Endodermal cell (in vitro differentiated cells): ENCODE results near the gene SBSN. TPM values are rescaled to one million over a fixed set of nuclear protein-coding genes. Genes with fewer than 3 reads are reported as not detected.

Source experiments
- DNase-seq: peaks from one replicate; pipeline ENCODE4 v3.0.0-alpha.2; 2017
- H3K27ac ChIP-seq: 2 replicates; pipeline ENCODE4 v1.5.1; 2013; ENCODE audit warnings: mild to moderate bottlenecking, low read depth, low read length, moderate library complexity
- H3K27me3 ChIP-seq: 2 replicates; pipeline ENCODE4 v1.6.1; 2013; ENCODE audit warnings: mild to moderate bottlenecking, low read length, moderate library complexity; ENCODE audit not compliant: insufficient read depth, control insufficient read depth, poor library complexity, severe bottlenecking
- H3K36me3 ChIP-seq: 2 replicates; pipeline ENCODE4 v1.7.0; 2013; ENCODE audit warnings: mild to moderate bottlenecking, low read length, moderate library complexity; ENCODE audit not compliant: control insufficient read depth, insufficient read depth
- H3K4me1 ChIP-seq: one replicate; pipeline ENCODE4 v1.7.0; 2013; ENCODE audit warnings: low read length; ENCODE audit not compliant: control insufficient read depth, insufficient read depth
- H3K4me3 ChIP-seq: 2 replicates; pipeline ENCODE4 v1.5.1; 2013; ENCODE audit warnings: mild to moderate bottlenecking, low read length, moderate library complexity
- H3K9ac ChIP-seq: 2 replicates; pipeline ENCODE4 v1.6.1; 2013; ENCODE audit warnings: mild to moderate bottlenecking, low read length, moderate library complexity; ENCODE audit not compliant: poor library complexity, severe bottlenecking; ENCODE audit errors: extremely low read depth
- H3K9me3 ChIP-seq: 2 replicates; pipeline ENCODE4 v1.6.1; 2013; ENCODE audit warnings: mild to moderate bottlenecking, low read length, moderate library complexity; ENCODE audit not compliant: control insufficient read depth
- H3K27ac Mint-ChIP-seq: 2 replicates; pipeline ENCODE4 v1.8.0; 2020; ENCODE audit warnings: mixed read lengths
- H3K27me3 Mint-ChIP-seq: 2 replicates; pipeline ENCODE4 v1.8.0; 2021; ENCODE audit warnings: mild to moderate bottlenecking, mixed read lengths; ENCODE audit not compliant: insufficient read depth
- H3K36me3 Mint-ChIP-seq: 2 replicates; pipeline ENCODE4 v1.8.0; 2020; ENCODE audit warnings: low read depth, mixed read lengths
- H3K4me1 Mint-ChIP-seq: 2 replicates; pipeline ENCODE4 v1.8.0; 2020; ENCODE audit warnings: mixed read lengths
- H3K4me3 Mint-ChIP-seq: 2 replicates; pipeline ENCODE4 v1.8.0; 2020; ENCODE audit warnings: mild to moderate bottlenecking, moderate library complexity, mixed read lengths
- H3K9me3 Mint-ChIP-seq: 2 replicates; pipeline ENCODE4 v1.8.0; 2020; ENCODE audit warnings: mild to moderate bottlenecking, mixed read lengths
- WGBS, 2 experiments: methylation state at CpG; one replicate each; pipeline versions ENCODE4 v1.1.5 to v1.1.7; 2013; ENCODE audit warnings: missing lambda C conversion rate in 2 of 2, mixed read lengths in 1 of 2; ENCODE audit not compliant: insufficient coverage in 1 of 2, insufficient read length in 1 of 2; 5-methylcytosine and 5-hydroxymethylcytosine counted together
- total RNA-seq, 2 donors: library from RNA; stranded (reverse); fragmentation: NEBNext Ultra II Directional in 1 of 2; extraction: Animal tissue kit (Norgen Biotek cat#: 25700) in 1 of 2; gene quantifications; 2 replicates in 1 of 2; 3 replicates in 1 of 2; pipeline ENCODE4 v1.2.1, GENCODE V29; 2021
- TF ChIP-seq, protein P1 (sequence below): fragments of 200-600 bp; sonication (generic); conservative IDR thresholded peaks from 2 replicates; pipeline ENCODE4 v1.5.0; 2021; ENCODE audit warnings: antibody characterized with exemption, mild to moderate bottlenecking

The SBSN gene
- total RNA-seq, 2 donors from 2014 or later = not detected

DNA sequence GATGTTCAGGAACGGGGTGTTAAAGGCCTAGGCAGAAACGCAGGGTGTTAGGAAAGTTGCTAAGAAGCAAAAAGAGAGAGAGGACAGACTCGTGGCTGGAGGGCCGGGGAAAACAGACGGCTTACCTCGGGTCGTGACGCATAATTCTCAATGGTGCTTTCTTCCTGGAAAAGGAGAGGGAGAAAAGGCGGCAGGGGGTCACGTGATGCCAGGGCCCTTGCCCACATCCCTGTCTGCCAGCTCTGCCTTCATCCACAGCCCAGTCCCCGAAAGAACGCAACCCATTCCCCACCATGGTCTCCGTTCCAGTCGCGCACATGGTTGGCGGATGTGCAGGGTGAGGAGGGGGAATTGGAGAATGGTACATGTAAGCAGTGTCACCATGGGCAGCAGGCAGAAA is 39.4 kb downstream of the SBSN start:
- Mint-ChIP-seq H3K36me3 (no peaks in the 10 kb centered on the region), H3K27me3 (peaks cover 9% of the 10 kb centered on the region), H3K4me1 (peaks cover 40% of the 10 kb centered on the region), H3K9me3 (no peaks in the 10 kb centered on the region), H3K4me3 (no peak overlapping the region), H3K27ac (no peak overlapping the region)
- no peak overlapping the region for H3K9ac ChIP-seq
- no peak overlapping the region for H3K4me3 ChIP-seq
- 88 to 100% methylated on average over 2 to 16 of the region's 16 CpGs for whole genome bisulfite sequencing, 2 experiments
- DNase-seq = no peak
- H3K27ac ChIP-seq = no peak overlapping the region
- no peaks in the 10 kb centered on the region for H3K36me3 ChIP-seq
- peaks cover 13% of the 10 kb centered on the region for H3K4me1 ChIP-seq
- TF ChIP-seq, protein P1, sequence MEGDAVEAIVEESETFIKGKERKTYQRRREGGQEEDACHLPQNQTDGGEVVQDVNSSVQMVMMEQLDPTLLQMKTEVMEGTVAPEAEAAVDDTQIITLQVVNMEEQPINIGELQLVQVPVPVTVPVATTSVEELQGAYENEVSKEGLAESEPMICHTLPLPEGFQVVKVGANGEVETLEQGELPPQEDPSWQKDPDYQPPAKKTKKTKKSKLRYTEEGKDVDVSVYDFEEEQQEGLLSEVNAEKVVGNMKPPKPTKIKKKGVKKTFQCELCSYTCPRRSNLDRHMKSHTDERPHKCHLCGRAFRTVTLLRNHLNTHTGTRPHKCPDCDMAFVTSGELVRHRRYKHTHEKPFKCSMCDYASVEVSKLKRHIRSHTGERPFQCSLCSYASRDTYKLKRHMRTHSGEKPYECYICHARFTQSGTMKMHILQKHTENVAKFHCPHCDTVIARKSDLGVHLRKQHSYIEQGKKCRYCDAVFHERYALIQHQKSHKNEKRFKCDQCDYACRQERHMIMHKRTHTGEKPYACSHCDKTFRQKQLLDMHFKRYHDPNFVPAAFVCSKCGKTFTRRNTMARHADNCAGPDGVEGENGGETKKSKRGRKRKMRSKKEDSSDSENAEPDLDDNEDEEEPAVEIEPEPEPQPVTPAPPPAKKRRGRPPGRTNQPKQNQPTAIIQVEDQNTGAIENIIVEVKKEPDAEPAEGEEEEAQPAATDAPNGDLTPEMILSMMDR = no peak
- H3K27me3 ChIP-seq = no peaks in the 10 kb centered on the region
- H3K9me3 ChIP-seq = no peaks in the 10 kb centered on the region

DNA sequence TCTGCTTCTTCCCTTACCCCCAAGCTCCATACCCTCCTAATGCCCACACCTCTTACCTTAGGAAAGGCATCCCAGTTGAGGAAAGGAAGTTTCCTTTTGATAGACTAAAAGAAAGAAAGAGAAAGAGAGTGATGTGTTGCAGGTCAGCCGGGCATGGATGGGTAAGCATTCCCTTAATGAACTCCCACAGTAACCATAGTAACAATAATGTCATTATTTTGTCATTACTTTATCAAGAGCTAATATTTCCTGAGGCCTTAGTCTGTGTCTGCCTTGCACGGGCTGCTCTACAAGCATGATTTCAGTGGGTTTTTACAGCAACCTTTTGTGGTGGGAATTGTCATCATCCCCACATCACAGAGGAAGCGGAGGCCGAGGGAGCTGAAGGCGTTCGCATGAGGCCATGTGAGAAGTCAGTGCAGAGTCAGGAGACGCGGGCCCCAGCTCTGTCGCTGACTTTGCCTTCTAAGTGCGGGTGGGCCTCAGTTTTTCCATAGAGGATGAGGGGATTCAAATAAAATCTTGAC is 40.4 kb downstream of the SBSN start:
- Histone ChIP-seq H3K4me1 (peaks cover 13% of the 10 kb centered on the region), H3K36me3 (no peaks in the 10 kb centered on the region), H3K9ac (no peak overlapping the region), H3K9me3 (no peaks in the 10 kb centered on the region), H3K27me3 (no peaks in the 10 kb centered on the region), H3K4me3 (no peak overlapping the region), H3K27ac (no peak overlapping the region)
- H3K27ac Mint-ChIP-seq = no peak overlapping the region
- WGBS, 2 experiments = 93 to 94% methylated on average over 6 to 10 of the region's 10 CpGs
- no peak overlapping the region for H3K4me3 Mint-ChIP-seq
- no peaks in the 10 kb centered on the region for H3K36me3 Mint-ChIP-seq
- no peak for DNase-seq
- TF ChIP-seq, protein P1 = no peak
- H3K27me3 Mint-ChIP-seq = peaks cover 9% of the 10 kb centered on the region
- no peaks in the 10 kb centered on the region for H3K9me3 Mint-ChIP-seq
- peaks cover 40% of the 10 kb centered on the region for H3K4me1 Mint-ChIP-seq

DNA sequence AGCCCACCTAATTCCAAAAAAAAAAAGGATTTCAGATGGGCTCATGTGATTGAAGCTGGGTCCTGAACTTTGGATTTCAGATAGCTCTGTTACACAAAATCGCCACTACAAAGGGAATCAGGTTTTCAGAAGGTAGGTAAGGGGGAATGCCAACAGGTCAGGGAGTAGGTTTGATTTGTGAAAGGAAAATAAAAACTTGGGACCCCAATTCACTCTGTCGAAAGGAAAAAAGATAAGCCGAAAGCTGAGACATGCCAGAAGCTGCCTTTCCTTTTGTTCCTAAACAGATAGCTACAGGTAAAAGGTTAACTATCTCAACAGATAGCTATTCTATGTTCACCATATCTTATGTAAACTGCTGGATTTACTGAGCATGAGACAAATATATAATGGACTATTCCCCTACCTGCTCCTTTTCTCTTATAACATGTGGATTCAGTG is 41.8 kb downstream of the SBSN start:
- Histone ChIP-seq H3K4me1 (peaks cover 13% of the 10 kb centered on the region), H3K27ac (no peak overlapping the region), H3K9ac (no peak overlapping the region), H3K4me3 (no peak overlapping the region), H3K27me3 (no peaks in the 10 kb centered on the region), H3K9me3 (peaks cover 2% of the 10 kb centered on the region), H3K36me3 (no peaks in the 10 kb centered on the region)
- peaks cover 6% of the 10 kb centered on the region for H3K27me3 Mint-ChIP-seq
- H3K4me1 Mint-ChIP-seq = peaks cover 40% of the 10 kb centered on the region
- peak overlapping the region; percentile 85 for H3K27ac Mint-ChIP-seq
- WGBS, 2 experiments = 41 to 47% methylated on average over 2 to 3 of the region's 3 CpGs
- no peaks in the 10 kb centered on the region for H3K9me3 Mint-ChIP-seq
- TF ChIP-seq, protein P1 = no peak
- no peaks in the 10 kb centered on the region for H3K36me3 Mint-ChIP-seq
- H3K4me3 Mint-ChIP-seq = no peak overlapping the region
- DNase-seq = no peak
